Ovary (tissue), 9 donors: ENCODE results near the gene MEOX2. TPM values are rescaled to one million over a fixed set of nuclear protein-coding genes. Genes with fewer than 3 reads are reported as not detected.

ENCODE experiments used
- DNase-seq, 5 donors: peaks; one replicate each; pipeline ENCODE4 v3.0.0-alpha.2; 2019 to 2020
- H3K27ac ChIP-seq, 2 donors: fragments of 200-600 bp; one replicate each; pipeline versions ENCODE4 v1.5.1 to v1.8.0; 2019 to 2022
- H3K27me3 ChIP-seq: fragments of 200-600 bp; one replicate; pipeline ENCODE4 v1.8.0; 2022
- H3K36me3 ChIP-seq: fragments of 200-600 bp; sonication (generic); one replicate; pipeline ENCODE4 v1.5.1; 2019
- H3K4me1 ChIP-seq: one replicate; pipeline ENCODE4 v1.8.1; 2013; ENCODE audit warnings: mild to moderate bottlenecking, moderate library complexity; ENCODE audit not compliant: insufficient read depth
- H3K4me3 ChIP-seq: fragments of 200-600 bp; sonication (generic); one replicate; pipeline ENCODE4 v1.5.1; 2017
- H3K9me3 ChIP-seq, 2 donors: fragments of 200-600 bp in 1 of 2; sonication (generic) in 1 of 2; one replicate each; pipeline versions ENCODE4 v1.5.1 to v1.8.1; 2013 to 2019; ENCODE audit warnings: mild to moderate bottlenecking in 1 of 2, moderate library complexity in 1 of 2
- EP300 ChIP-seq: sonication (generic); formaldehyde crosslinking; IDR thresholded peaks from one replicate; pipeline ENCODE4 v1.6.1; 2017; ENCODE audit warnings: antibody characterized with exemption
- POLR2A ChIP-seq: fragments of 450-650 bp; IDR thresholded peaks from one replicate; pipeline ENCODE4 v1.6.1; 2017; ENCODE audit warnings: antibody characterized with exemption, mild to moderate bottlenecking, moderate library complexity
- WGBS, 3 donors: extraction: QIAGEN DNeasy Blood & Tissue Kit in 1 of 3; methylation state at CpG; one replicate each; pipeline versions ENCODE4 v1.1.5 to v1.1.7; 2013 to 2017; 5-methylcytosine and 5-hydroxymethylcytosine counted together
- intact Hi-C, 4 donors: fragments of 100-400 bp; cut with DNase I; formaldehyde crosslinking; loops; one replicate each; pipeline versions ENCODE4 v1.11.0 to v1.15.1; 2022 to 2023
- polyA plus RNA-seq, 2 donors: library from polyadenylated mRNA; stranded (reverse); fragments of 200-250 nt in 1 of 2; fragments of 350-450 nt in 1 of 2; fragmentation: Illumina TruSeq in 1 of 2; extraction: RNeasy Lipid Tissue Mini Kit (QIAGEN cat#74804) in 1 of 2; gene quantifications; one replicate each; pipeline ENCODE4 v1.2.3, GENCODE V29; 2013 to 2014
- total RNA-seq, 7 donors: library from RNA; depleted of rRNA in 2 of 7; stranded (reverse); fragments of >200 nt in 2 of 7; fragmentation: NEBNext Ultra II Directional in 3 of 7; extraction: Animal tissue kit (Norgen Biotek cat#: 25700) in 3 of 7; gene quantifications; one replicate each; pipeline versions ENCODE4 v1.1.0 to v1.2.4, GENCODE V29; 2016 to 2023
- TF ChIP-seq, protein P1 (sequence below), 3 donors: fragments of 450-650 bp in 2 of 3; fragments of 200-600 bp in 1 of 3; IDR thresholded peaks; one replicate each; pipeline versions ENCODE4 v1.5.1 to v1.8.0; 2016 to 2022; ENCODE audit warnings: antibody characterized with exemption in 3 of 3, mild to moderate bottlenecking in 1 of 3
- donor health status: DM: no; HTN: no; CAD: no; lungs with moderate emphysema.
- donor health status: DM: no; HTN: no; CAD: no.
- donor health status: Bipolar disorder and iron deficiency.
- donor health status: DM: yes; HTN: yes; CAD: no.
- donor health status: DM: no; HTN: no; CAD: no.
- donor health status: DM: yes; HTN: yes; CAD: no.

The MEOX2 gene
- total and polyA plus RNA-seq, 9 donors, result 1.3 to 15.4 (median 1.6) TPM

DNA sequence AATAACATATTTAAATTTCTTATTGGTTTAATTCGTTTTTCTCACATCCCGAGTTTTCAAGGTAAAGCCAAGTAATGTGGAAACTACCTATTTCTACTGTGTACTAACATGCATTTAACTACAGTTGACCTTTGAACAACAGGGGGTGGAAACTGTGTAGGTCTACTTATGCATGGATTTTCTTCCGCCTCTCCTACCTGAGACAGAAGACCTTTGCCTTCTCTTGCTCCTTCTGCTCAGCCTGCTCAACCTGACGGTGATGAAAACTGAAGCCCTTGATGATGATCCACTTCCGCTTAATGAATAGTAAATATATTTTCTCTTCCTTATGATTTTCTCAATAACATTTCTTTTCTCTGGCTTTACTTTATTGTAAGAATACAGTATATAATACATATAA lies 18.5 kb downstream of the MEOX2 start:
- no peaks in the 10 kb centered on the region for H3K27me3 ChIP-seq
- no peaks in the 10 kb centered on the region for H3K36me3 ChIP-seq
- WGBS, 3 donors, result 94 to 95% (median 94%) methylated on average over 5 of the region's 5 CpGs
- H3K4me3 ChIP-seq, result no peak overlapping the region
- H3K9me3 ChIP-seq, result no peaks in the 10 kb centered on the region
- DNase-seq, result no peak
- intact Hi-C loops, result no loop called here
- no peaks in the 10 kb centered on the region for H3K4me1 ChIP-seq
- H3K27ac ChIP-seq, result no peak overlapping the region
- TF ChIP-seq, protein P1, sequence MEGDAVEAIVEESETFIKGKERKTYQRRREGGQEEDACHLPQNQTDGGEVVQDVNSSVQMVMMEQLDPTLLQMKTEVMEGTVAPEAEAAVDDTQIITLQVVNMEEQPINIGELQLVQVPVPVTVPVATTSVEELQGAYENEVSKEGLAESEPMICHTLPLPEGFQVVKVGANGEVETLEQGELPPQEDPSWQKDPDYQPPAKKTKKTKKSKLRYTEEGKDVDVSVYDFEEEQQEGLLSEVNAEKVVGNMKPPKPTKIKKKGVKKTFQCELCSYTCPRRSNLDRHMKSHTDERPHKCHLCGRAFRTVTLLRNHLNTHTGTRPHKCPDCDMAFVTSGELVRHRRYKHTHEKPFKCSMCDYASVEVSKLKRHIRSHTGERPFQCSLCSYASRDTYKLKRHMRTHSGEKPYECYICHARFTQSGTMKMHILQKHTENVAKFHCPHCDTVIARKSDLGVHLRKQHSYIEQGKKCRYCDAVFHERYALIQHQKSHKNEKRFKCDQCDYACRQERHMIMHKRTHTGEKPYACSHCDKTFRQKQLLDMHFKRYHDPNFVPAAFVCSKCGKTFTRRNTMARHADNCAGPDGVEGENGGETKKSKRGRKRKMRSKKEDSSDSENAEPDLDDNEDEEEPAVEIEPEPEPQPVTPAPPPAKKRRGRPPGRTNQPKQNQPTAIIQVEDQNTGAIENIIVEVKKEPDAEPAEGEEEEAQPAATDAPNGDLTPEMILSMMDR (IDR thresholded peaks at IDR 0.05), result no peak
- TF ChIP-seq POLR2A, result no peak
- TF ChIP-seq EP300, result no peak

DNA sequence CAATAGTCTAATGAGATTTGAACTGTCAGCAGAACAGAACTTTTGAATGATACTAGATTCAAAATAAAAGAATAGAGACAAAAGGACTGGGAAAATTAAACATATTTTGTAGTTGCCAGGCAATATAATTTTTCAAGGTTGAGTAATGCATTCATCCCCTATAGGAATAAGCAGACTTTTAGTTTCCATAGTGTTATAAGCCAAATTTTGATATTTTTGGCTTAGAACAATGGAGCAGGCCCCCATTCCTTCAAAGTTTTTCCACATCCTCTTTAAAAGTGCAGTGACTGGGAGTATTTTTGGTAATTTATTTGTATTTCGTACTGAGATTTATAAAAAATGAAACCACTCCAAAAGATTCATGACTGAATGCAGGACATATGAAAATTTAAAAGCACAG lies 24.0 kb downstream of the MEOX2 start:
- 70 to 84% (median 79%) methylated on average over 1 of the region's 1 CpG for WGBS, 3 donors
- Histone ChIP-seq H3K4me3 (no peak overlapping the region), H3K9me3 (no peaks in the 10 kb centered on the region), H3K27me3 (no peaks in the 10 kb centered on the region), H3K36me3 (no peaks in the 10 kb centered on the region), H3K27ac (no peak overlapping the region), H3K4me1 (no peaks in the 10 kb centered on the region)
- intact Hi-C loops, result no loop called here
- TF ChIP-seq POLR2A (no peak), EP300 (no peak)
- TF ChIP-seq, protein P1 (IDR thresholded peaks at IDR 0.05), result no peak
- no peak for DNase-seq

DNA sequence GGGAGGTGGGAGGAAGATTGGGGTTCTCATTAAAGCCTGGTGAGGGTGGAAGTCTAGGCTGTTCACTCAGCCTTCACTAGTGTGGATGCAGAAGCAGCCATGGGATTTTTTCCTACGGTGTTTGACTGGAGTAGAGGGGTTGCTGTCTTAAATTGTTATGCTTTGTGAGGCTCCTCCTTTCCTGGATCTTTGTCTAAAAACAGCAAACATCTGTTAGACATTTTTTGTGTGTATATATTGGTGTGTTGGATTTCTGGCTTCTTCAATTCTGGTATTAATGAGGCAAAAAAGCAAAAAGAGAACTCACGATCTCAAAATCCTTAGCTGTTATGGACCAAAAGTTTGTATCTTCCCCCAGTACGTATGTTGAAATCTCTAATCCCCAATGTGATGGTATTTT lies 28.2 kb downstream of the MEOX2 start:
- no peak for DNase-seq
- Histone ChIP-seq H3K4me1 (no peaks in the 10 kb centered on the region), H3K27ac (no peak overlapping the region), H3K4me3 (no peak overlapping the region), H3K27me3 (no peaks in the 10 kb centered on the region), H3K36me3 (no peaks in the 10 kb centered on the region), H3K9me3 (no peaks in the 10 kb centered on the region)
- TF ChIP-seq POLR2A, result no peak
- WGBS, 3 donors, result 36 to 61% (median 49%) methylated on average over 3 of the region's 3 CpGs
- intact Hi-C loops, result no loop called here

DNA sequence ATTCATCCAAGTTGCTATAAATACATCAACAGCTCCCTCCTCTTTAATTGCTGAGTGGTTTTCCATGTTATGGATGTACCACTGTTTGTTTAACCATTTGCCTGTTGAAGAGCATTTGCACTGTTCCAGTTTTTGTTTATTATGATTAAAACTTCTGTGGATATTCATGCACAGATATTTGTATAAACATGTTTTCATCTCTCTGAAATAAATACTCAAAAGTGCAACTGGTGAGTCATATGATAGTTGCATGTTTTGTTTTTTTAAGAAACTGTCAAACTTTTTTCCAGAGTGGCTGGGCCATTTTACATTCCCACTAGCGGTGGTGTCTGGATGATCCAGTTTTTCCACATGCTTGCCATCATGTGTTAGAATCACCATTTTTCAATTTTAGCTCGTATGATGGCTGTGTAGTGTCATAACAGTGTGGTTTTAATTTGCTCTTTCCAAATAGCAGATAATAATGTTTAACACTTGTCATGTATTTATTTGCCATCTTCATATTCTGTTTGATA lies 33.6 kb downstream of the MEOX2 start:
- no peak overlapping the region for H3K4me3 ChIP-seq
- H3K27ac ChIP-seq, result no peak overlapping the region
- no peaks in the 10 kb centered on the region for H3K27me3 ChIP-seq
- whole genome bisulfite sequencing, 3 donors, result 56 to 71% (median 60%) methylated on average over 2 of the region's 2 CpGs
- TF ChIP-seq EP300 (no peak), POLR2A (no peak)
- TF ChIP-seq, protein P1 (IDR thresholded peaks at IDR 0.05), result no peak
- intact Hi-C loops, result no loop called here
- H3K4me1 ChIP-seq, result no peaks in the 10 kb centered on the region
- DNase-seq, result no peak
- H3K36me3 ChIP-seq, result no peaks in the 10 kb centered on the region
- H3K9me3 ChIP-seq, result no peaks in the 10 kb centered on the region

DNA sequence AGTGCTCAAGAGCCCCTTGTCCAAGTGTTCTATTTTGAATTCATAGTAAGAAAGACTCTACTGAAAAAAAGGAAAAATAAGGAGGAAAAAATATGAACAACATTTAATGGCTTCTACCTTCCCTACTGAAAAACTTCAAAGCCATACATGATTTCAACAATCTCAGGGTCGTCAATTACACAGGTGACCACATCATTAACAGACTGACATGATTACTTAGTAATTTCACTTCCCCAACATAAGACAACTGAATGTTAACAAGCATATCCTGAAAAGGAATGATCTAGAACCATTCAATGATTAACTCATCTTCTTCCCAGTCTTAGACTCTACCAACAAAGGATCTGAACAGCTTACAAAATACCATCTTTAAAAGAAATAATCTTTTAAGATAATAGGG lies 34.8 kb downstream of the MEOX2 start:
- H3K27me3 ChIP-seq, result no peaks in the 10 kb centered on the region
- H3K36me3 ChIP-seq, result no peaks in the 10 kb centered on the region
- TF ChIP-seq, protein P1 (IDR thresholded peaks at IDR 0.05), result no peak
- TF ChIP-seq POLR2A (no peak), EP300 (no peak)
- no peaks in the 10 kb centered on the region for H3K4me1 ChIP-seq
- WGBS, 3 donors, result 76 to 89% (median 81%) methylated on average over 1 of the region's 1 CpG
- intact Hi-C loops, result no loop called here
- H3K4me3 ChIP-seq, result no peak overlapping the region
- no peak for DNase-seq
- no peaks in the 10 kb centered on the region for H3K9me3 ChIP-seq
- no peak overlapping the region for H3K27ac ChIP-seq
